DOHH2 (cell line): Measurements from ENCODE around the gene EVA1C.

Experiments
- H3F3A ChIP-seq: fragments of 200-600 bp; sonication (generic), shearing (Covaris generic); 2 replicates; pipeline ENCODE4 v1.6.0; 2016; ENCODE audit warnings: antibody characterized with exemption, mild to moderate bottlenecking; ENCODE audit not compliant: control insufficient read depth, insufficient read depth
- H3K27ac ChIP-seq: fragments of 200-600 bp; sonication (generic); 2 replicates; pipeline ENCODE4 v1.5.1; 2014; ENCODE audit warnings: low read depth, mild to moderate bottlenecking, low read length, moderate library complexity
- H3K27me3 ChIP-seq: fragments of 200-600 bp; sonication (generic); 2 replicates; pipeline ENCODE4 v1.6.1; 2014; ENCODE audit warnings: mild to moderate bottlenecking, low read length, mixed read lengths; ENCODE audit not compliant: control insufficient read depth
- H3K36me3 ChIP-seq: fragments of 200-600 bp; sonication (generic); 2 replicates; pipeline ENCODE4 v1.6.1; 2014; ENCODE audit warnings: mild to moderate bottlenecking, low read length, moderate library complexity, mixed read lengths; ENCODE audit not compliant: control insufficient read depth
- H3K4me1 ChIP-seq: fragments of 200-600 bp; sonication (generic); 2 replicates; pipeline ENCODE4 v1.6.1; 2014; ENCODE audit warnings: mild to moderate bottlenecking, low read length, mixed read lengths; ENCODE audit not compliant: control insufficient read depth
- H3K4me2 ChIP-seq: fragments of 200-600 bp; sonication (generic); 2 replicates; pipeline ENCODE4 v1.6.0; 2014; ENCODE audit warnings: mild to moderate bottlenecking, low read length, moderate library complexity
- H3K4me3 ChIP-seq: fragments of 200-600 bp; sonication (generic); 2 replicates; pipeline ENCODE4 v1.5.1; 2014; ENCODE audit warnings: mild to moderate bottlenecking, low read length, mixed read lengths
- H3K79me2 ChIP-seq: fragments of 200-600 bp; sonication (generic); 2 replicates; pipeline ENCODE4 v1.6.1; 2014; ENCODE audit warnings: mild to moderate bottlenecking, low read length, mixed read lengths; ENCODE audit not compliant: control insufficient read depth
- H3K9me2 ChIP-seq: fragments of 200-600 bp; sonication (generic); replicated peaks from 2 replicates; pipeline ENCODE4 v1.6.1; 2014; ENCODE audit warnings: mild to moderate bottlenecking, low read length, mixed read lengths; ENCODE audit not compliant: control insufficient read depth
- H3K9me3 ChIP-seq: fragments of 200-600 bp; sonication (generic); 2 replicates; pipeline ENCODE4 v1.6.1; 2014; ENCODE audit warnings: antibody characterized with exemption, low read length, mixed read lengths; ENCODE audit not compliant: control insufficient read depth, insufficient read depth
- H4K20me1 ChIP-seq: fragments of 200-600 bp; sonication (generic); 2 replicates; pipeline ENCODE4 v1.6.0; 2014; ENCODE audit warnings: low read depth, mild to moderate bottlenecking, antibody characterized with exemption, low read length, moderate library complexity; ENCODE audit not compliant: control insufficient read depth, insufficient read depth
- CTCF ChIP-seq: fragments of 200-600 bp; sonication (generic); IDR thresholded peaks from one replicate; pipeline ENCODE4 v1.5.1; 2014; ENCODE audit warnings: antibody characterized with exemption, mild to moderate bottlenecking, low read depth, low read length; ENCODE audit not compliant: poor library complexity, severe bottlenecking
- EZH2phosphoT487 ChIP-seq: fragments of 200-600 bp; sonication (generic); IDR thresholded peaks from 2 replicates; pipeline ENCODE4 v1.6.1; 2017; ENCODE audit warnings: borderline replicate concordance, mild to moderate bottlenecking, antibody characterized with exemption, low read length, moderate library complexity, mixed read lengths

Gene EVA1C

GRCh38 chr21:32413697-32414578 lies 1.4 kb downstream of the EVA1C start:
- H3K4me1 ChIP-seq, result no peaks in the 10 kb centered on the region
- peaks cover 32% of the 10 kb centered on the region for H3K27me3 ChIP-seq
- no peaks in the 10 kb centered on the region for H3K9me3 ChIP-seq
- no peaks in the 10 kb centered on the region for H4K20me1 ChIP-seq
- no peak overlapping the region for H3K4me3 ChIP-seq
- H3K27ac ChIP-seq, result no peak overlapping the region
- no peaks in the 10 kb centered on the region for H3K79me2 ChIP-seq
- H3K9me2 ChIP-seq, result no peaks in the 10 kb centered on the region
- TF ChIP-seq CTCF, result no peak
- no peak for TF ChIP-seq EZH2phosphoT487
- no peaks in the 10 kb centered on the region for H3F3A ChIP-seq
- no peaks in the 10 kb centered on the region for H3K36me3 ChIP-seq
- no peak overlapping the region for H3K4me2 ChIP-seq

- no peaks in the 10 kb centered on the region for H3K9me2 ChIP-seq
- H3K36me3 ChIP-seq, result no peaks in the 10 kb centered on the region
- H3K4me2 ChIP-seq, result no peak overlapping the region
- no peak for TF ChIP-seq EZH2phosphoT487
- TF ChIP-seq CTCF, result no peak
- H3K4me3 ChIP-seq, result no peak overlapping the region
- H3K27me3 ChIP-seq, result peaks cover 32% of the 10 kb centered on the region
- no peaks in the 10 kb centered on the region for H4K20me1 ChIP-seq
- H3K4me1 ChIP-seq, result no peaks in the 10 kb centered on the region
- H3K9me3 ChIP-seq, result no peaks in the 10 kb centered on the region
- no peaks in the 10 kb centered on the region for H3K79me2 ChIP-seq
- no peaks in the 10 kb centered on the region for H3F3A ChIP-seq
- H3K27ac ChIP-seq, result no peak overlapping the region
Measured at GRCh38 chr21:32414579-32415358, 2.3 kb downstream of the EVA1C start.

GRCh38 chr21:32415451-32416398 lies 3.2 kb downstream of the EVA1C start:
- Histone ChIP-seq H3K9me2 (no peaks in the 10 kb centered on the region), H3K9me3 (no peaks in the 10 kb centered on the region), H3K4me3 (no peak overlapping the region), H3F3A (no peaks in the 10 kb centered on the region), H3K4me1 (no peaks in the 10 kb centered on the region), H3K79me2 (no peaks in the 10 kb centered on the region), H4K20me1 (no peaks in the 10 kb centered on the region), H3K4me2 (no peak overlapping the region), H3K27ac (no peak overlapping the region), H3K36me3 (no peaks in the 10 kb centered on the region), H3K27me3 (peaks cover 32% of the 10 kb centered on the region)
- TF ChIP-seq EZH2phosphoT487 (no peak), CTCF (no peak)
